Measurements from ENCODE around the gene MUC12. TPM values are rescaled to one million over a fixed set of nuclear protein-coding genes. Genes with fewer than 3 reads are reported as not detected.
"Not testable (repeated sequence)": the region's sequence is repeated elsewhere in the genome, so short reads cannot be mapped to it uniquely, and the experiment has no call there.

MUC12 gene
- total and polyA plus RNA-seq, 2 experiments from 2014 or later = 4.0 to 7.3 TPM

DNA sequence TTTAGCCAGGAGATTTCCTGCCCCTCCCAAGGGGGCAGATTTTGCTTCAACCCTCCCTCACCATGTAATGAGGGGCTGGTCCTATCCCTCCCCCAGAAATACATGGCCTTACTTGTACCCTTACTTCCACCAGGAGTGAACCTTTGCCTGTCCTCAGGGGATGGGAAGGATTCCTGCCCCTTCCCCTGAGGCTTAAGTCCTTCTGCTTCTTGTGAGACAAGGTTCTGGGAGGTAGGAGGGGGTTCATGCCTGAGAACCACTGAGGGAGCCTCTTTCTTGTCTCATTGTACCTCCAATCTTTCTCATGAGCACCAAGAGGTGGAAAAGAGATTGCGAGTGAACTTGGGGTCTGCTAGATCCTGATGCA is 39.6 kb upstream of the MUC12 start:
- Histone ChIP-seq H3K9me3 (ENCODE audit: low read depth) (no peaks in the 10 kb centered on the region), H3K27ac (peak overlapping the region; percentile 60), H2AFZ (no peak overlapping the region), H3K4me3 (no peak overlapping the region), H3K9me2 (replicated peaks; ENCODE audit: insufficient read depth) (no peaks in the 10 kb centered on the region), H3K27me3 (no peaks in the 10 kb centered on the region), H3K4me1 (ENCODE audit: insufficient read depth) (peaks cover 3% of the 10 kb centered on the region), H3K79me2 (no peaks in the 10 kb centered on the region), H4K20me1 (ENCODE audit: insufficient read depth, poor library complexity, severe bottlenecking) (no peaks in the 10 kb centered on the region), H3K36me3 (replicated peaks; ENCODE audit: insufficient read depth, low read depth) (no peaks in the 10 kb centered on the region), H3K4me2 (no peak overlapping the region)
- TF ChIP-seq, protein P1, sequence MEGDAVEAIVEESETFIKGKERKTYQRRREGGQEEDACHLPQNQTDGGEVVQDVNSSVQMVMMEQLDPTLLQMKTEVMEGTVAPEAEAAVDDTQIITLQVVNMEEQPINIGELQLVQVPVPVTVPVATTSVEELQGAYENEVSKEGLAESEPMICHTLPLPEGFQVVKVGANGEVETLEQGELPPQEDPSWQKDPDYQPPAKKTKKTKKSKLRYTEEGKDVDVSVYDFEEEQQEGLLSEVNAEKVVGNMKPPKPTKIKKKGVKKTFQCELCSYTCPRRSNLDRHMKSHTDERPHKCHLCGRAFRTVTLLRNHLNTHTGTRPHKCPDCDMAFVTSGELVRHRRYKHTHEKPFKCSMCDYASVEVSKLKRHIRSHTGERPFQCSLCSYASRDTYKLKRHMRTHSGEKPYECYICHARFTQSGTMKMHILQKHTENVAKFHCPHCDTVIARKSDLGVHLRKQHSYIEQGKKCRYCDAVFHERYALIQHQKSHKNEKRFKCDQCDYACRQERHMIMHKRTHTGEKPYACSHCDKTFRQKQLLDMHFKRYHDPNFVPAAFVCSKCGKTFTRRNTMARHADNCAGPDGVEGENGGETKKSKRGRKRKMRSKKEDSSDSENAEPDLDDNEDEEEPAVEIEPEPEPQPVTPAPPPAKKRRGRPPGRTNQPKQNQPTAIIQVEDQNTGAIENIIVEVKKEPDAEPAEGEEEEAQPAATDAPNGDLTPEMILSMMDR (IDR thresholded peaks at IDR 0.05; ENCODE audit: poor library complexity) = no peak
- no peak for TF ChIP-seq EZH2phosphoT487 (IDR thresholded peaks at IDR 0.05; ENCODE audit: low read depth, severe bottlenecking, unreplicated experiment)
- no peak for TF ChIP-seq EZH2 (IDR thresholded peaks at IDR 0.05; ENCODE audit: borderline replicate concordance)
- 91% methylated on average over 1 of the region's 1 CpG for WGBS (ENCODE audit: low lambda C conversion rate, missing lambda C conversion rate)
- DNase-seq (ENCODE audit: low spot score) = no peak

- Histone ChIP-seq H3K27ac (no peak overlapping the region), H3K4me1 (ENCODE audit: insufficient read depth) (peaks cover 3% of the 10 kb centered on the region), H3K4me2 (no peak overlapping the region), H4K20me1 (ENCODE audit: insufficient read depth, poor library complexity, severe bottlenecking) (no peaks in the 10 kb centered on the region), H3K9me2 (replicated peaks; ENCODE audit: insufficient read depth) (no peaks in the 10 kb centered on the region), H3K27me3 (no peaks in the 10 kb centered on the region), H2AFZ (no peak overlapping the region), H3K36me3 (replicated peaks; ENCODE audit: insufficient read depth, low read depth) (no peaks in the 10 kb centered on the region), H3K9me3 (ENCODE audit: low read depth) (no peaks in the 10 kb centered on the region), H3K79me2 (no peaks in the 10 kb centered on the region), H3K4me3 (no peak overlapping the region)
- WGBS (ENCODE audit: low lambda C conversion rate, missing lambda C conversion rate) = 86% methylated on average over 4 of the region's 4 CpGs
- TF ChIP-seq EZH2phosphoT487 (IDR thresholded peaks at IDR 0.05; ENCODE audit: low read depth, severe bottlenecking, unreplicated experiment) (no peak), EZH2 (IDR thresholded peaks at IDR 0.05; ENCODE audit: borderline replicate concordance) (no peak)
- TF ChIP-seq, protein P1 (IDR thresholded peaks at IDR 0.05; ENCODE audit: poor library complexity) = no peak
- DNase-seq (ENCODE audit: low spot score) = no peak
Observed at GRCh38 chr7:100933734-100934133, 35.6 kb upstream of the MUC12 start.

GRCh38 chr7:100935381-100935780 is 34.0 kb upstream of the MUC12 start:
- not testable (repeated sequence) for H3K4me2 ChIP-seq; H3K9me3 ChIP-seq (ENCODE audit: low read depth); H3K27me3 ChIP-seq; H3K79me2 ChIP-seq; DNase-seq (ENCODE audit: low spot score); H3K4me3 ChIP-seq; H3K9me2 ChIP-seq (replicated peaks; ENCODE audit: insufficient read depth); H3K36me3 ChIP-seq (replicated peaks; ENCODE audit: insufficient read depth, low read depth); H2AFZ ChIP-seq; H4K20me1 ChIP-seq (ENCODE audit: insufficient read depth, poor library complexity, severe bottlenecking); H3K27ac ChIP-seq; H3K4me1 ChIP-seq (ENCODE audit: insufficient read depth)
- WGBS (ENCODE audit: low lambda C conversion rate, missing lambda C conversion rate) = 94% methylated on average over 2 of the region's 2 CpGs

- not testable (repeated sequence) for H2AFZ ChIP-seq; H3K27ac ChIP-seq; DNase-seq (ENCODE audit: low spot score); H3K4me3 ChIP-seq; H3K9me2 ChIP-seq (replicated peaks; ENCODE audit: insufficient read depth); H3K9me3 ChIP-seq (ENCODE audit: low read depth); H3K27me3 ChIP-seq; H3K4me1 ChIP-seq (ENCODE audit: insufficient read depth); H3K79me2 ChIP-seq; H3K36me3 ChIP-seq (replicated peaks; ENCODE audit: insufficient read depth, low read depth); H3K4me2 ChIP-seq; H4K20me1 ChIP-seq (ENCODE audit: insufficient read depth, poor library complexity, severe bottlenecking)
- 98% methylated on average over 7 of the region's 7 CpGs for WGBS (ENCODE audit: low lambda C conversion rate, missing lambda C conversion rate)
Observed at GRCh38 chr7:100936167-100936566, 33.2 kb upstream of the MUC12 start.
